Mesenchymal stem cell (in vitro differentiated cells and primary cell): Measurements from ENCODE around the gene CCDC124.
A peak's percentile ranks its signal among the peaks of the same experiment; 100 is the strongest.

Experiments
- DNase-seq: peaks from one replicate; pipeline ENCODE4 v3.0.0-alpha.2; 2013
- H2AFZ ChIP-seq: one replicate; pipeline ENCODE4 v1.6.1; 2013; ENCODE audit warnings: low read depth, mild to moderate bottlenecking, control low read depth, inconsistent platforms, low read length, moderate library complexity
- H2AK5ac ChIP-seq: 2 replicates; pipeline ENCODE4 v1.6.1; 2013; ENCODE audit warnings: low read length, moderate library complexity, mild to moderate bottlenecking, inconsistent platforms; ENCODE audit not compliant: severe bottlenecking
- H2BK120ac ChIP-seq: one replicate; pipeline ENCODE4 v1.6.1; 2013; ENCODE audit warnings: low read depth, mild to moderate bottlenecking, inconsistent platforms, low read length, moderate library complexity
- H2BK12ac ChIP-seq, 2 experiments: one replicate each; pipeline ENCODE4 v1.6.1; 2013; ENCODE audit warnings: inconsistent platforms in 2 of 2, low read length in 2 of 2, mild to moderate bottlenecking in 2 of 2, moderate library complexity in 2 of 2, control low read depth in 1 of 2
- H2BK15ac ChIP-seq: one replicate; pipeline ENCODE4 v1.6.1; 2013; ENCODE audit warnings: mild to moderate bottlenecking, low read depth, inconsistent platforms; ENCODE audit not compliant: poor library complexity, severe bottlenecking
- H2BK5ac ChIP-seq: 2 replicates; pipeline ENCODE4 v1.6.1; 2013; ENCODE audit warnings: low read depth, mild to moderate bottlenecking, low read length, control low read depth, inconsistent platforms; ENCODE audit not compliant: poor library complexity, severe bottlenecking
- H3K14ac ChIP-seq, 2 experiments: one replicate each; pipeline ENCODE4 v1.6.1; 2013; ENCODE audit warnings: inconsistent platforms in 2 of 2, low read length in 2 of 2, control low read depth in 1 of 2, mild to moderate bottlenecking in 1 of 2, moderate library complexity in 1 of 2
- H3K18ac ChIP-seq, 2 experiments: one replicate each; pipeline ENCODE4 v1.6.1; 2013; ENCODE audit warnings: inconsistent platforms in 2 of 2, low read length in 2 of 2, control low read depth in 1 of 2, low read depth in 1 of 2, mild to moderate bottlenecking in 1 of 2
- H3K23ac ChIP-seq, 2 experiments: one replicate each; pipeline ENCODE4 v1.6.1; 2013; ENCODE audit warnings: inconsistent platforms in 2 of 2, low read length in 2 of 2, mild to moderate bottlenecking in 2 of 2, moderate library complexity in 2 of 2, control low read depth in 1 of 2
- H3K27ac ChIP-seq: 2 replicates; pipeline ENCODE4 v1.5.1; 2013; ENCODE audit warnings: mild to moderate bottlenecking, moderate library complexity, low read length, control low read depth, inconsistent platforms; ENCODE audit not compliant: poor library complexity, severe bottlenecking
- H3K27me3 ChIP-seq, 2 experiments: 2 replicates each; pipeline versions ENCODE4 v1.6.1 to v1.7.0; 2013; ENCODE audit warnings: low read length in 2 of 2, mild to moderate bottlenecking in 2 of 2, moderate library complexity in 2 of 2, control low read depth in 1 of 2, inconsistent platforms in 1 of 2; ENCODE audit not compliant: control insufficient read depth in 1 of 2, insufficient read depth in 1 of 2
- H3K36me3 ChIP-seq, 2 experiments: 2 replicates each; pipeline versions ENCODE4 v1.6.1 to v1.7.0; 2013; ENCODE audit warnings: low read length in 2 of 2, control low read depth in 1 of 2, inconsistent platforms in 1 of 2, low read depth in 1 of 2, mild to moderate bottlenecking in 1 of 2; ENCODE audit not compliant: insufficient read depth in 2 of 2, control insufficient read depth in 1 of 2
- H3K4ac ChIP-seq, 2 experiments: one replicate each; pipeline ENCODE4 v1.6.1; 2013; ENCODE audit warnings: inconsistent platforms in 2 of 2, low read length in 2 of 2, mild to moderate bottlenecking in 2 of 2, moderate library complexity in 2 of 2, control low read depth in 1 of 2, low read depth in 1 of 2
- H3K4me1 ChIP-seq: 2 replicates; pipeline ENCODE4 v1.6.1; 2013; ENCODE audit warnings: low read depth, low read length, control low read depth; ENCODE audit not compliant: control insufficient read depth, insufficient read depth
- H3K4me2 ChIP-seq: 2 replicates; pipeline ENCODE4 v1.6.1; 2013; ENCODE audit warnings: low read length, mild to moderate bottlenecking, inconsistent platforms; ENCODE audit not compliant: poor library complexity, severe bottlenecking
- H3K4me3 ChIP-seq, 2 experiments: 2 replicates each; pipeline versions ENCODE4 v1.5.1 to v1.7.0; 2013; ENCODE audit warnings: low read length in 2 of 2, mild to moderate bottlenecking in 2 of 2, control low read depth in 1 of 2, low read depth in 1 of 2; ENCODE audit not compliant: insufficient read depth in 1 of 2
- H3K79me1 ChIP-seq: replicated peaks from 2 replicates; pipeline ENCODE4 v1.6.1; 2013; ENCODE audit warnings: mild to moderate bottlenecking, control low read depth, low read length, inconsistent platforms; ENCODE audit not compliant: poor library complexity, severe bottlenecking
- H3K9ac ChIP-seq: 2 replicates; pipeline ENCODE4 v1.7.0; 2013; ENCODE audit warnings: mild to moderate bottlenecking, low read length, moderate library complexity
- H3K9me3 ChIP-seq: 2 replicates; pipeline ENCODE4 v1.7.0; 2013; ENCODE audit warnings: mild to moderate bottlenecking, low read length; ENCODE audit not compliant: control insufficient read depth
- H4K8ac ChIP-seq: one replicate; pipeline ENCODE4 v1.6.1; 2013; ENCODE audit warnings: inconsistent platforms, mild to moderate bottlenecking, low read length, moderate library complexity
- H4K91ac ChIP-seq: one replicate; pipeline ENCODE4 v1.6.1; 2013; ENCODE audit warnings: mild to moderate bottlenecking, low read length, inconsistent platforms
- WGBS: methylation state at CpG from one replicate; pipeline ENCODE4 v1.1.7; 2013; ENCODE audit warnings: mixed read lengths; 5-methylcytosine and 5-hydroxymethylcytosine counted together

The CCDC124 gene

GRCh38 chr19:17948931-17949930, 16.4 kb downstream of the CCDC124 start:
- Histone ChIP-seq H4K91ac (no peak overlapping the region), H2AK5ac (no peak overlapping the region), H3K23ac (peak overlapping the region in 1 of 2 experiments; percentile 60), H2AFZ (no peak overlapping the region), H3K27ac (no peak overlapping the region), H3K36me3 (peaks cover 0 to 7% of the 10 kb centered on the region in 2 experiments), H3K4me1 (peaks cover 40% of the 10 kb centered on the region), H3K18ac (no peak overlapping the region), H4K8ac (no peak overlapping the region), H3K79me1 (no peaks in the 10 kb centered on the region), H3K27me3 (peaks cover 55 to 56% of the 10 kb centered on the region in 2 experiments), H3K9me3 (no peaks in the 10 kb centered on the region), H2BK5ac (no peak overlapping the region), H3K4ac (no peak overlapping the region), H2BK120ac (no peak overlapping the region), H3K4me3 (peak overlapping the region in 1 of 2 experiments; percentile 41), H3K14ac (no peak overlapping the region), H2BK15ac (peak overlapping the region; percentile 76), H3K9ac (no peak overlapping the region), H2BK12ac (peak overlapping the region in 1 of 2 experiments; percentile 60), H3K4me2 (peak overlapping the region; percentile 81)
- WGBS = 3% methylated on average over 45 of the region's 49 CpGs
- DNase-seq = peak; percentile 14

GRCh38 chr19:17949956-17950309, 17.1 kb downstream of the CCDC124 start:
- H4K91ac ChIP-seq = no peak overlapping the region

GRCh38 chr19:17950310-17951156, 17.7 kb downstream of the CCDC124 start:
- H3K9me3 ChIP-seq = no peaks in the 10 kb centered on the region
- H3K14ac ChIP-seq = no peak overlapping the region
- H3K23ac ChIP-seq = peak overlapping the region in 1 of 2 experiments; percentile 31
- peaks cover 38% of the 10 kb centered on the region for H3K4me1 ChIP-seq
- H3K27me3 ChIP-seq = peaks cover 62 to 63% of the 10 kb centered on the region in 2 experiments
- H3K27ac ChIP-seq = no peak overlapping the region
- H3K4me3 ChIP-seq = no peak overlapping the region
- H3K36me3 ChIP-seq = no peaks in the 10 kb centered on the region
- no peak overlapping the region for H3K9ac ChIP-seq
- H3K18ac ChIP-seq = peak overlapping the region; percentile 26 to 46
- DNase-seq = no peak
- H4K91ac ChIP-seq = no peak overlapping the region
- H2BK12ac ChIP-seq = peak overlapping the region in 1 of 2 experiments; percentile 30
- H3K4ac ChIP-seq = no peak overlapping the region
- no peak overlapping the region for H2BK120ac ChIP-seq
- H3K79me1 ChIP-seq = no peaks in the 10 kb centered on the region
- H2BK5ac ChIP-seq = no peak overlapping the region
- 1% methylated on average over 43 of the region's 48 CpGs for WGBS
- peak overlapping the region; percentile 87 for H2BK15ac ChIP-seq
- no peak overlapping the region for H3K4me2 ChIP-seq
- no peak overlapping the region for H4K8ac ChIP-seq
- H2AK5ac ChIP-seq = no peak overlapping the region
- peak overlapping the region; percentile 49 for H2AFZ ChIP-seq

More at GRCh38 chr19:17949956-17950309, 17.1 kb downstream of the CCDC124 start:
- Histone ChIP-seq H3K27ac (no peak overlapping the region), H3K27me3 (peaks cover 61 to 63% of the 10 kb centered on the region in 2 experiments), H3K23ac (peak overlapping the region in 1 of 2 experiments; percentile 96), H3K79me1 (no peaks in the 10 kb centered on the region), H2AFZ (no peak overlapping the region), H2BK15ac (no peak overlapping the region), H3K4me2 (no peak overlapping the region), H3K18ac (no peak overlapping the region), H4K8ac (no peak overlapping the region), H2BK12ac (no peak overlapping the region), H3K9me3 (no peaks in the 10 kb centered on the region), H2BK5ac (no peak overlapping the region), H2BK120ac (no peak overlapping the region), H3K4ac (no peak overlapping the region), H3K4me1 (peaks cover 38% of the 10 kb centered on the region), H3K14ac (no peak overlapping the region), H2AK5ac (no peak overlapping the region), H3K36me3 (peaks cover 0 to 4% of the 10 kb centered on the region in 2 experiments), H3K4me3 (no peak overlapping the region), H3K9ac (no peak overlapping the region)
- WGBS = 4% methylated on average over 9 of the region's 11 CpGs
- DNase-seq = peak; percentile 29
